GM19468 (cell line): ENCODE measurements around the gene HPCAL1.

Experiments used
- ATAC-seq: cut with Tn5 transposase; IDR thresholded peaks from one replicate; pipeline ENCODE4 v1.9.1; 2021; ENCODE audit warnings: mild to moderate bottlenecking, moderate library complexity, moderate number of reproducible peaks; ENCODE audit not compliant: unreplicated experiment; ENCODE audit errors: extremely low read depth

HPCAL1 gene

GRCh38 chr2:10345813-10346212 lies 43.1 kb downstream of the HPCAL1 start:
- ATAC-seq = no peak

GRCh38 chr2:10346929-10347561 lies 44.3 kb downstream of the HPCAL1 start:
- ATAC-seq = no peak

DNA sequence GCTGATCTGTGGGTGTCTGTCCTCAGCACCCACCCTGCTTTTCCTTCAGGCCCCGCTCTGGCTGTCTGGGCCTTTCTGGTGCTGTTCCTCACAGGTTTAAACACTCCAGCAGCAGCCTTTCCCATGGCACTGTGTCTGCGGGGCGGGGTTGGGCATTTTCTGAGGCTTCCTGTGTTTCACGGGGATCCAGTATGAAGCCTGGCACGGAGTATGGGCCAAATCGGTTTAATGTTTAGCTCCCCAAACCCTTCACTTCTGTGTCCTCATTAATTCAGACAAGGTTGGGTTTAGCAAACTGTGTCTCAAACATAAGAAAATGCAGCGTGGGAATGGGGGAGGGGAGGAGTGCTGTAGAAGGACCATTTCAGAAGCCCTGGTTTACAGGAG lies 44.9 kb downstream of the HPCAL1 start:
- ATAC-seq = no peak

DNA sequence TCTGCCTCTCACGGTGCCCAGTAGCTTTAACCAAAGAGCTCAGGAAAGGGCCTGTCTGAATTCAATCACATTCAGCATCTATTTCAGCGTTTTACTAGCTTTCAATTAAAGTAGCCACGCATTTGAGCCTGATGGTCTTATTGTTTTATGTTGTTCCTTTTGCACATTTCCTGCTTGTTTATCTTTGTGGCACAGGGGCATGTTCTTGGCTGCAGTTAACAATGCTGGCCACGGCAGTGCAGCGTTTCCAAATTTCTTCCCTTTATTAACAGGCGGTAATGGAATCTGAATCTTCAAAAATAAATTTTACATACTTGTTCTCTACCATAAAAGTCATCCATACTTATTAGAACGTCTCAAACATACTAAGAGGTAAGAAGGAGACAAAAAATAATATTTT lies 46.2 kb downstream of the HPCAL1 start:
- ATAC-seq = no peak

GRCh38 chr2:10350761-10351160 lies 48.1 kb downstream of the HPCAL1 start:
- no peak for ATAC-seq

GRCh38 chr2:10352361-10352760 lies 49.7 kb downstream of the HPCAL1 start:
- ATAC-seq = no peak

- ATAC-seq = no peak
Observed at GRCh38 chr2:10352972-10353371, 50.3 kb downstream of the HPCAL1 start.

- no peak for ATAC-seq
Observed at GRCh38 chr2:10353931-10354330, 51.2 kb downstream of the HPCAL1 start.

DNA sequence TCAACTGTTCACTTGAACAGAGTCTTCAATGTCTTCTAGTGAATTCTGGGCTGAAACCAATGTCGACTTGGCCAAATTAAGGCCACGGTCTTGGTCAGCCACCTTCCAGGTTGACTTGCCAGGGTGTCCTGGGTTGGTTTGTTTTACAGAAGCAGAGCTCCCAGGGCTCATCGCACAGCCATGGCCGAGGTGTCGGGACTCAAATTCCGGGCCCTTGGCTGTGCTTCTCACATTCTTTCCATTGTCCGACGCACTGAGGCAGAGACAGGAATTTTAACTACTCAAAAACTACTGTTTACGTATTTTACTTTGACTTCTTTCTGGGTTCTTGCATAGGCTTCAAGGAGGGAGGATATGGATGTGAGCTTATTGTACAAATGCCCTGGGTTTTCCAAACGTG lies 51.7 kb downstream of the HPCAL1 start:
- no peak for ATAC-seq

DNA sequence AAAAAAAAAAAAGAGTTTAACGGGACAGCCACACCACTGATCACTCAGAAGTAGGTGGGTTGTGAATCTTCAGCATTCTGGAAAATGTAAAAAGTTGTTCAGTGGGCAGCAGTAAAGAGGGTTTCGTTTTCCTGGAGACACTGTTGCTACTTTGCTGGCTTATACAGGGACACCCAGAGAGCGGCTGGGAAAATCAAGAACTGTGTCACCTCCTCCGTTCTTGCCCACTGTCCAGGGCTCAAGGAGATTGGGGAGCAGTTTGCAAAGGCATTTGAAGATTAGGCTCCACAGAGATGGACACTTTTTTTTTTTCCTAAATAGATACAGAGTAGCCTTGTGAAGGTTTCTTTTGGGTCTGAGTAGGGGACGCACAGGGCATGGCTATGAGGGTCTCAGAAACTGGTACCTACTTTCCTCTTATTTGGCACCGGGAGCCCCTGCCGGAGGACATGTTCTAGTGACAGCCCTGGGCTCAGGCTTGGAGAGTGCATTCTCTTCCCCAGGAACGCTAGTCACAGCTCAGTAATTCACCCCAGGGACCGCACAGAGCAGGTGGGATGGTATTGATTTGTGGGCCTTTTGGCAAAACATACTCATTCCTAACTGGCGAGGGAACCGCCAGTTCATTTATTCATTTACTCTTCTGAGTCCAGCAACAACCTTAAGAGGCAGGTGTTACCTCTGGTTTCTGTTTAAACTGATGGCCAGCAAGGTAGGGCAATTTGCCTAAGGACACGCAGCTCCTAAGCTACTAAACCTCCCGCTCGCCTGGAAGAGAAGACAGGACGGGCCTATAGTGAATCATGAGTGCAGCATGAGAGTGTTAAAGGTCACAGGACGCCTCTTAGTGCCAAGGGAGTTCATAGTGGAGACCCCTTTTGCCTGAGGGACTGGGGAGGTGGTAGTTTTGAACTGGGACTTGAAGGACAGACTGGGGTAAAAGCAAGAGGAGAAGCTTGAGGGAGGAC lies 53.1 kb downstream of the HPCAL1 start:
- no peak for ATAC-seq

DNA sequence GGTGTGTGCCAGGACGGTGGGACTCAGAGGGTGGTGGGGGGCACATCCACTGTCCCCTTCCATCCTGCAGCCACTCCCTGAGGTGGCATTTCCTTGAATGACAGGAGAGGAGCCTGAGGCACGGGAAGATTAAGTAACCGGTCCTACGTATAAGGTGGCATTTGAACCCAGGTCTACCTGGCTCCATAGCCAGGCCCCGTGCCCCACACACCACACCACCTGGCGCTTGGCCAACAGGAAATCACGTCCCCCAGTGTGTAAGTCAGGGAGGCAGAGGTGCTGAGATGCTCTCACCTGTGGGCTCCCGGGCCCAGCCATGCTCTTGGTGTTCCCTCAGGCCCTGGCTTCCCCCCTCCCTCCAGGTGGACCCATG lies 53.7 kb downstream of the HPCAL1 start:
- ATAC-seq = no peak

GRCh38 chr2:10357193-10358169 lies 54.8 kb downstream of the HPCAL1 start:
- ATAC-seq = no peak

GRCh38 chr2:10359246-10359645 lies 56.5 kb downstream of the HPCAL1 start:
- no peak for ATAC-seq

DNA sequence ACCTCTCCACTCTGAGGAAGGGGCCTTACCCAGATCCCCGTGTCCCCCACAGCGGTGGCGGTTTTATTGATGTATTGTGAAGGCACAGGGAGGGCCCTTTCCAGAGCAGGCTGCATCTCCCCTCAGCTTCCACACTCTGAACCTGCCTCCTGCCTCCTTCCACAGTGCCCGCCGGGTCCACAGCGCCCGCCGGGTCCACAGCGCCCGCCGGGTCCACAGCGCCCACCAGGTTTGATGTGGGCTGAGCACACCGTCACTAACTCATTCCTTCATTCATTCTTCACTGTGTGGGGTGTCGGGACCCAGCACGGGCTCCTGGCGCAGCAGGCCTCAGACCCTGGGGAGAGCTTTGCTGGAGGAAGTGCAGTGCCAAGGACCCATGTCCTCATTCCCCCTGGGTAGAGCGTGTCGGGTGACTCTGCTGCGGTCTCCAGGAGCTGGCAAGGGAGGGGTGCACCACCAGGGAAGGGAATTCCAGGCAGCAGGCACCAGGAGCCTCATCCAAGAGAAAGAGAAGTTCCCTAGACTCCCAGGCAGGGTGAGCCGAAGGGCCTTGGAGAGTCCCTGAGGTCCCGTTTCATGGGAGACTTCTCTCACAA lies 57.1 kb downstream of the HPCAL1 start:
- no peak for ATAC-seq

DNA sequence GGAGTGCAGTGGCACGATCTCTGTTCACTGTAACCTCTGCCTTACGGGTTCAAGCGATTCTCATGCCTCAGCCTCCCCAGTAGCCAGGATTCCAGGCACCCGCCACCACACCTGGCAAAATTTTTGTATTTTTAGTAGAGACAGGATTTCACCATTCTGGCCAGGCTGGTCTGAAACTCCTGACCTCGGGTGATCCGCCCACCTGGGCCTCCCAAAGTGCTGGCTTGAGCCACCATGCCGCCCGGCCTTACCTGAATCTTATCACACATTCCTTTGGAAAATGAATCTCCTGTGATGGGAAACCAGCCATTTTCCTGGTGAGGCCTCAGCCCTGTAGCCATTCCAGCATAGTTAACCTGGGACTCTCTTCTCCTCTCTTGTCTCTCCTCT lies 57.8 kb downstream of the HPCAL1 start:
- no peak for ATAC-seq

GRCh38 chr2:10360850-10361588 lies 58.3 kb downstream of the HPCAL1 start:
- no peak for ATAC-seq

- ATAC-seq = no peak
Observed at GRCh38 chr2:10362096-10362897, 59.6 kb downstream of the HPCAL1 start.

- ATAC-seq = no peak
Observed at GRCh38 chr2:10362898-10363454, 60.3 kb downstream of the HPCAL1 start.
